GM19397 (cell line): ENCODE data around the gene HOXA10.

Experiments
- ATAC-seq: cut with Tn5 transposase; IDR thresholded peaks from one replicate; pipeline ENCODE4 v1.9.1; 2021; ENCODE audit warnings: mild to moderate bottlenecking, moderate library complexity; ENCODE audit not compliant: unreplicated experiment

The HOXA10 gene

DNA sequence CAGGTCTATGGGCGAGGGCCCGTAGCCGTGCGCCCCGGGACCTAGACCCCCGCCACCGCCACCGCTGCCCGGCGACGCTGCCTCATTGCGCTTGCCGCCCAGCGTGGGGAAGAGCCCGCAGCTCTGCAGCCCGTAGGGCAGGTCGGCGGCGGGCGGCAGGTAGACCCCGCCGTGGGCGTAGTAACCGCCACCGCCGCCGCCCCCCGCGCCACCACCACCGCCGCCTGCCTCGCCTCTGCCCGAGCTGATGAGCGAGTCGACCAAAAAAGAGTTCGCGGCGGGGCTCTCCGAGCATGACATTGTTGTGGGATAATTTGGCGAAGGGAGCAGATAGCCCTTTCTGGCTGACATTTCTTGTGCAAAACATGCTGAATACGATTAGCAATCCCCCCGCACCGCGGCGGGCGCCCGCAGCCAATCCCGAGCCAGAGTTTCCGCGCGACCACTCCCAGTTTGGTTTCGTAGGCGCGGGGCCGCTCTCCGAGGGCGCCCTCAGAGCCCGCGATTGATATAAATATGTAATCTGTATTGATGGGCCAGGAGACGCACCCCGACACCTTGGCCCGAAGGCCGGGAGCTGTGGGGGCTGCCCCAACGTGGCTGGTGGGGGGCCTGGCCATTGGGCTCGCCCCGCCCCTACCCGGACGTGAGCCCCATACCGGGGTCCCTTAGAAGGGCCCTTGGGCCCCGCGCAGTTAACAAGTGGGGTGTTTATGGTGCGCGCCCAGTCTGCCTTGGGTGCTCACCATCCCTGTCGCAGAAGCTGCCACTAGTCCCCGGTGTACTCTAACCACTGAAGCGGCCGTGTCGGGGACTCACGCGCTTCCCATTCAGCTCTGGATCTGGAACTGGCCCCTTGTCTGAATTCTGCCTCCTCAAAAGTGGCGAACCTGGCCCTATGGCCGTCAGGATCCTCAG, at the start of gene HOXA10:
Gene HOXA10 (minus strand): TSS at position 365 of the 918 bp plus-strand sequence. CDS start 14 bp downstream, at position 351.
- ATAC-seq, result no peak

DNA sequence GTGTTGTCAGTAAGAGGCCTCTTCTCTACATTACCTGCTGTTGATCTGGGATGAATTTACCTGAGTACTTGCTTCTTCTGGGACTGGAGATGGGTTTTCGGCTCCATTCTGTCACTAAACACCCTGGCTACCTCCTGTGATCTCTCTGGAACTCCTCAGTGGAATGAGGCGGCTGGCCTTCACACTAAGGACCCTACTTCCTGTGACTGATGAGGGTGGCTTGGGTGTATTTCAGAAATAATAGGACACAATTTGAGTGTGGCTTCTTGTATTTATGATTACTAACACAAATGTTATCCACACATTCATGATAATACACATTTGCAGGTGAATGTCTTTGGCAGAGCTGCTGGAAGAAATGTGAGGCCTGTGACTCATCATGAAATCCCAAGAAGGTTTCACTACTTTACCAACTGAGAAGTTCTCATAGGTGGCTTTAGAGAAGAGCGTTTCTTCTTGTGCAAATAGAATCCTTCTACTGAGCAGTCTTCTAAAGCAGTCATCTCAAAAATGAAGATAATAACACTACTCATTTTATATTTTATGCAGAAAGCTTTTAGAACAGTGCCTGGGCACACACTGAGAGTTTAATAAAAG, 47.2 kb upstream of the HOXA10 start:
- no peak for ATAC-seq

- no peak for ATAC-seq
Measured at GRCh38 chr7:27220440-27220955, 46.4 kb upstream of the HOXA10 start.

DNA sequence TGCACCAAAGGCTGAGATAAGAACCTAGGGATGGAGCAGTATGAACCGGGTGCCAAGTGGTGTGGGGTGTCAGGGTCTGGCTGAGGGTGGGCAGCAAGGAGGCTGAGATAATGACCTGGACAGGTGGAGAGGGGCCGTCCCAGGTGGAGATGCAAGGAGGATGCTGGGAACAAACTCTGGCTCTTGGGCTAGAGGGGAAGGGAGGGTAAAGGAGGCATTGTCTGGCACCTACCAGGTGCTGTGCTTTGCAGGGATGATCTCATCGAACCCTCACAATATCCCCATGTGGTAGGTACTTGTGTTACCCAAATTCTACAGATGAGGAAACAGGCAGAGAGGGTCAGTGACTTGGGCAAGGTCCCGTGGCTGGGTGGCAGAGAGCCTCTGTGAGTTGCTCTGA, 45.7 kb upstream of the HOXA10 start:
- ATAC-seq, result no peak

GRCh38 chr7:27217951-27218350, 43.8 kb upstream of the HOXA10 start:
- ATAC-seq, result no peak

DNA sequence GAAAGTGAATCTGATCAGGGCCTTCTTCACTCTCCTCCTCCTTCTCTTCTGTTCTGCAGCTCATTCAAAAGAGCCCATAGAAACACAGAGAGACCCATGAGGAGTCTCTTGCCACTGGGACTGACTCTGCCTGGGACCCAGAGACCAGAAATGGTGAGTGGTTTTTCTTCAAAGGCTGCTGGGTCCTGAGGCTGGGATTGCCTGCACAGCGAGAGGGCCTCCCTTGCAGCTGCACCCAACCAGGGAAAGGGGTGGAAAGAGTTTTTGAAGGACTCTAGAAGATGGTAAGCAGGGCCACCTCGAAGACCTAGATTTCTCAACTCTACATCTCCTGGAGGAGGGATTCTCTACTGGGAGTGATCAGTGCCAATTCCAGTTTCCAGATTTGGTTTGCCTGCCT, 41.2 kb upstream of the HOXA10 start:
- no peak for ATAC-seq

GRCh38 chr7:27214239-27214950, 40.3 kb upstream of the HOXA10 start:
- no peak for ATAC-seq

DNA sequence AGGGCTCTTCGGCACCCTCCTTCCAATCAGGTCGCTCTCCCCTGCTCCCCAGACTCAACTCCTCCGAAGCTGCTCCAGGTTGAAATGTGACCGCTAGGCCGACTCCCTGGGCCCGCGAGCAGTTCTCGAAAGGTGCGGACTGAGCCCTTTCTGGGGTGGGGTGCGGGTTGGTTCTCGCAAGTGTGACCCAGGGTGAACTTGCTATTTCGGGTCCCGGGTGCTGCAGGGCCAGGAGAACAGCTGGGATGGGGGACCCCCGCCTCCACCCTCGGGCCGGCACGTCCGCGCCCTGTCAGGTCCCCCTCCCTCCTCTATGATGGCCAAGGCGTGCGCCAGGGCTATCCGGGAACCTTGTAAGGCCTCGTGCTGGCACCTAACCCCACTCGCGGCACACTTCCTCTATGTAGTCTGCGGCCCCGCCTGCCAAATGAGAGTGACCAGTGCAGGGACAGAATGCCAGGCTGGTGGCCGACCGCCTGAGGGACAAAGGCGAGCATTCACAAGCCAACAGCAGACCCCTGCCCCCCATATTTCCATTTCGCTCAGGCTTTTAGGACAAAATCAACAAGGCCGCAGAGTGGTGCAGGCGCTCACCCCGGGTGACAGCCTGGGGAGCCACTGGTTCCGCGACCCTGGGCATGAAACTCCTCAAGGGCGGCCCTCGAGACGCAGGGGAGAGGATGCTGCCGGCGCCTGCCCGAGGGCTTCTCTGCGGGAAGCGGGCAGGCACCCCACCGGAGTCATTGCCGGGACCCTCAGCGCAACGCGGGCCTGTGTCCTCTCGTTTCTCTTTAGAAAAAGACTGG, 39.5 kb upstream of the HOXA10 start:
- ATAC-seq, result no peak

- no peak for ATAC-seq
Measured at GRCh38 chr7:27212497-27213432, 38.6 kb upstream of the HOXA10 start.

GRCh38 chr7:27211764-27212204, 37.7 kb upstream of the HOXA10 start:
- no peak for ATAC-seq

DNA sequence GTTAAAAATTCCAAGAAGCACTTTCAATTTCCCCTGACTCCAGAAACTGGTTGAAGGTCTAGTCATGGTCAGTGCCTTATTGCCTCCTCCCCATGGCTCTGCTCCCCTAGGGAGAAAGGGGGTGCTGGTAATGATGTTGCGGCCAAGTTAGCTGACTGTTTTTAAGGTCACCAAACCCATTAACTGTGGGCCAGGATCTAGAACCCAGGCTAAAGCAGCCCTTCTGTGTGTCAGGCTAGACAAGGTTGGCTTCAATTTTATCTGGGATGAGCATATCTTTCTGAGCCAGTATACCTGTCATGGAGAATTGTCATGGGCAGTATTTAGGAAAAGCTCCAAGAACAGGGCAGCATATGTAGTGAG, 36.9 kb upstream of the HOXA10 start:
- no peak for ATAC-seq

GRCh38 chr7:27210441-27211083, 36.4 kb upstream of the HOXA10 start:
- no peak for ATAC-seq

DNA sequence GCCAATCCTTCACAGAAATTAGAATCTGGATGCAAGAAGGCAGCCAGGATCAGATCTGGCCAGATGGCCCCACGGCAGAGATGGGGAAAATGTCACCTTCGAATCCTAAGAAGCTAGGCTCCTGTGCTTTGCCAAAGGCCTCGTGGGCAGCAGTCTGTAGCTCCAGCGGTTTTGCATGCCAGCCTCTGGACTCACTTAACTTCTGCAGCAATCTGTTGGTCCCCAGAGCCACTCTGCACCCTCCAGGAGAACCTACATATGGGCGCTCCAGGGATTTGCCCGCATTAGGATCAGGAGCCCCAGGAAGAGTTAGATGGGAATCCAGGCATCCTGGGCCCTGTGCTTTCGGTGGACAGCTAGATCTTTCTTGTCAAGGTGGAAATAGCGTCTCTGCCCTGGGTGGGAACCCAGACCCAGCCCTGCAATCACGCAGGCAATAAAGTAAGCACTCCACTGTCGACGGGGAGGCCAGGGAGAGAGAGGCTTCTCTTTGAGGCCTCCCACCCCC, 35.9 kb upstream of the HOXA10 start:
- ATAC-seq, result no peak

- no peak for ATAC-seq
Measured at GRCh38 chr7:27208998-27209397, 34.9 kb upstream of the HOXA10 start.

GRCh38 chr7:27207348-27207985, 33.3 kb upstream of the HOXA10 start:
- ATAC-seq, result no peak

- ATAC-seq, result no peak
Measured at GRCh38 chr7:27205325-27206280, 31.5 kb upstream of the HOXA10 start.

DNA sequence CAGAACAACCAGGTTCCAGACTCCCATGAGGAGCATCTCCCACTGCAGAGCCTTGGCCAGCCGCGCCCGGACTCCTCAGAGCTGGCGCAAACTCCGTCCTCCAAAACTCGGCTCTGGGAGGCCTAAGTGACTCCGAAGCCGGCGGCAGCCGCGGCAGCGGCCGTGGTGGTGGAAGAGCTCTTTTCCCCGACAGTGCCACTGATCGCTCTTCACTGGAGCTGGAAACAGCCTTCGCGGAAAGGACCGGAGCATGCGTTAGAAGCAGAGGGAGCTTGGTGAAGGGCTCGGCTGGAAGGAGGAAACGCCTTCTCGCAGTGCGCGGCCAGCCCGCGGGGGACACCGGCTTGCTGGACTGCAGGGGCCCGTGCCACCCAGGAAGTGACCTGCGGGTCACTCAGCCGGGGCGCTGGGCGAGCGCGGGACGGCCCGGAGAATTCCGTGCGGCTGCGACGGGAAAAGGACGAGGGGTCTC, 30.8 kb upstream of the HOXA10 start:
- ATAC-seq, result no peak
